PC-3 (cell line): ENCODE results near the gene FZD8. TPM values are rescaled to one million over a fixed set of nuclear protein-coding genes. Genes with fewer than 3 reads are reported as not detected.

Experiments
- ATAC-seq: fragments of 200-7000 bp; cut with Tn5 transposase; 2 replicates; pipeline ENCODE4 v1.9.1; 2020; ENCODE audit warnings: mild to moderate bottlenecking, moderate library complexity
- BruUV-seq: library from RNA; stranded (reverse); fragments of 400-500 nt; replicated peaks from 2 replicates; lab custom pipeline; 2021; lab: Mats Ljungman, UMichigan
- CTCF ChIA-PET: fragments of 300-600 bp; sonication (Branson Sonifier 250); formaldehyde crosslinking; loops from one replicate; lab custom pipeline; 2022; ENCODE audit warnings: antibody characterized with exemption; lab: Charles Lee
- POLR2A ChIA-PET: fragments of 300-600 bp; sonication (Branson Sonifier 250); formaldehyde crosslinking; loops from one replicate; lab custom pipeline; 2022; ENCODE audit warnings: antibody characterized with exemption; ENCODE audit not compliant: unreplicated experiment; lab: Charles Lee
- DNase-seq: peaks from one replicate; pipeline ENCODE4 v3.0.0-alpha.2; 2015
- H2AFZ ChIP-seq: fragments of 300-600 bp; sonication (generic); 2 replicates; pipeline ENCODE4 v1.6.0; 2016; ENCODE audit warnings: antibody characterized with exemption, low read length
- H3F3A ChIP-seq: fragments of 300-600 bp; sonication (generic); one replicate; pipeline ENCODE4 v1.6.0; 2017; ENCODE audit warnings: antibody characterized with exemption, low read length, control low read depth, mild to moderate bottlenecking; ENCODE audit not compliant: unreplicated experiment
- H3K27ac ChIP-seq: fragments of 300-600 bp; sonication (generic); 2 replicates; pipeline ENCODE4 v1.5.1; 2016; ENCODE audit warnings: mild to moderate bottlenecking, low read length
- H3K27me3 ChIP-seq: fragments of 300-600 bp; sonication (generic); 2 replicates; pipeline ENCODE4 v1.6.1; 2016; ENCODE audit warnings: low read length, mixed read lengths
- H3K36me3 ChIP-seq: fragments of 300-600 bp; sonication (generic); 2 replicates; pipeline ENCODE4 v1.6.1; 2016; ENCODE audit warnings: low read depth, mixed run types, low read length, mixed read lengths
- H3K4me1 ChIP-seq: fragments of 300-600 bp; sonication (generic); 2 replicates; pipeline ENCODE4 v1.5.1; 2016; ENCODE audit warnings: low read length; ENCODE audit not compliant: insufficient read depth
- H3K4me2 ChIP-seq: fragments of 300-600 bp; sonication (generic); 2 replicates; pipeline ENCODE4 v1.6.0; 2016; ENCODE audit warnings: low read length
- H3K4me3 ChIP-seq: fragments of 300-600 bp; sonication (generic); 2 replicates; pipeline ENCODE4 v1.5.1; 2016; ENCODE audit warnings: mild to moderate bottlenecking, low read length, mixed read lengths
- H3K79me2 ChIP-seq: fragments of 300-600 bp; sonication (generic); 2 replicates; pipeline ENCODE4 v1.6.1; 2017; ENCODE audit warnings: low read length, mixed read lengths
- H3K9ac ChIP-seq: fragments of 300-600 bp; sonication (generic); 2 replicates; pipeline ENCODE4 v1.6.0; 2016; ENCODE audit warnings: mild to moderate bottlenecking, low read length
- H3K9me2 ChIP-seq: fragments of 300-600 bp; sonication (generic); replicated peaks from 2 replicates; pipeline ENCODE4 v1.6.1; 2016; ENCODE audit warnings: mixed run types, low read length, mixed read lengths
- H3K9me3 ChIP-seq: fragments of 300-600 bp; sonication (generic); 2 replicates; pipeline ENCODE4 v1.6.1; 2016; ENCODE audit warnings: low read length, mixed read lengths
- H4K20me1 ChIP-seq: fragments of 300-600 bp; sonication (generic); 2 replicates; pipeline ENCODE4 v1.6.1; 2016; ENCODE audit warnings: low read length, mixed read lengths
- EZH2 ChIP-seq: fragments of 300-600 bp; sonication (generic); IDR thresholded peaks from one replicate; pipeline ENCODE4 v1.6.1; 2017; ENCODE audit warnings: antibody characterized with exemption, mild to moderate bottlenecking, low read length; ENCODE audit not compliant: unreplicated experiment
- EZH2phosphoT487 ChIP-seq: fragments of 300-600 bp; sonication (generic); IDR thresholded peaks from 2 replicates; pipeline ENCODE4 v1.6.1; 2018; ENCODE audit warnings: mild to moderate bottlenecking, antibody characterized with exemption, low read length, borderline replicate concordance
- intact Hi-C: fragments of 100-400 bp; cut with micrococcal nuclease; formaldehyde crosslinking; loops from 2 replicates; pipeline ENCODE4 v1.9.0; 2023
- total RNA-seq: library from RNA; depleted of rRNA; stranded (reverse); fragments of >200 nt; gene quantifications from 2 replicates; pipeline ENCODE4 v1.2.3, GENCODE V29; 2014
- TF ChIP-seq, protein P1 (sequence below): fragments of 300-600 bp; sonication (generic); conservative IDR thresholded peaks from 2 replicates; pipeline ENCODE4 v1.5.1; 2017; ENCODE audit warnings: antibody characterized with exemption, low read depth, mild to moderate bottlenecking, low read length

Gene FZD8
- total RNA-seq, 1 experiment from 2014 or later = 275 TPM

GRCh38 chr10:35684586-35684985, 42.5 kb upstream of the FZD8 start:
- CTCF ChIA-PET = interaction anchor here (0.7 kb wide), 1 partner anchor 31 kb away, joined by 4 read pairs; no protein-coding TSS in a partner anchor
- ATAC-seq = no peak
- no peaks in the 10 kb centered on the region for H3K9me3 ChIP-seq
- H2AFZ ChIP-seq = peak overlapping the region; percentile 54
- H3K4me3 ChIP-seq = no peak overlapping the region
- peak overlapping the region; percentile 66; the same call in 1 of the 2 replicates for H3K4me2 ChIP-seq
- TF ChIP-seq EZH2 (no peak), EZH2phosphoT487 (no peak)
- TF ChIP-seq, protein P1, sequence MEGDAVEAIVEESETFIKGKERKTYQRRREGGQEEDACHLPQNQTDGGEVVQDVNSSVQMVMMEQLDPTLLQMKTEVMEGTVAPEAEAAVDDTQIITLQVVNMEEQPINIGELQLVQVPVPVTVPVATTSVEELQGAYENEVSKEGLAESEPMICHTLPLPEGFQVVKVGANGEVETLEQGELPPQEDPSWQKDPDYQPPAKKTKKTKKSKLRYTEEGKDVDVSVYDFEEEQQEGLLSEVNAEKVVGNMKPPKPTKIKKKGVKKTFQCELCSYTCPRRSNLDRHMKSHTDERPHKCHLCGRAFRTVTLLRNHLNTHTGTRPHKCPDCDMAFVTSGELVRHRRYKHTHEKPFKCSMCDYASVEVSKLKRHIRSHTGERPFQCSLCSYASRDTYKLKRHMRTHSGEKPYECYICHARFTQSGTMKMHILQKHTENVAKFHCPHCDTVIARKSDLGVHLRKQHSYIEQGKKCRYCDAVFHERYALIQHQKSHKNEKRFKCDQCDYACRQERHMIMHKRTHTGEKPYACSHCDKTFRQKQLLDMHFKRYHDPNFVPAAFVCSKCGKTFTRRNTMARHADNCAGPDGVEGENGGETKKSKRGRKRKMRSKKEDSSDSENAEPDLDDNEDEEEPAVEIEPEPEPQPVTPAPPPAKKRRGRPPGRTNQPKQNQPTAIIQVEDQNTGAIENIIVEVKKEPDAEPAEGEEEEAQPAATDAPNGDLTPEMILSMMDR = no peak
- H4K20me1 ChIP-seq = no peaks in the 10 kb centered on the region
- no peaks in the 10 kb centered on the region for H3K9me2 ChIP-seq
- no peak for DNase-seq
- no peaks in the 10 kb centered on the region for H3K36me3 ChIP-seq
- H3K9ac ChIP-seq = no peak overlapping the region
- H3F3A ChIP-seq = no peaks in the 10 kb centered on the region
- POLR2A ChIA-PET = no interaction called here
- H3K79me2 ChIP-seq = no peaks in the 10 kb centered on the region
- no peak overlapping the region for H3K27ac ChIP-seq
- intact Hi-C loops = no loop called here
- H3K4me1 ChIP-seq = peaks cover 11% of the 10 kb centered on the region
- no TSS peak for BruUV-seq
- no peaks in the 10 kb centered on the region for H3K27me3 ChIP-seq

GRCh38 chr10:35675846-35676245, 33.8 kb upstream of the FZD8 start:
- BruUV-seq = no TSS peak
- Histone ChIP-seq H4K20me1 (no peaks in the 10 kb centered on the region), H3K4me1 (no peaks in the 10 kb centered on the region), H3K9ac (no peak overlapping the region), H3K4me3 (no peak overlapping the region), H3K9me2 (no peaks in the 10 kb centered on the region), H3K27ac (no peak overlapping the region), H3K4me2 (no peak overlapping the region), H3K36me3 (no peaks in the 10 kb centered on the region), H3K9me3 (no peaks in the 10 kb centered on the region), H3F3A (no peaks in the 10 kb centered on the region), H3K79me2 (no peaks in the 10 kb centered on the region), H2AFZ (no peak overlapping the region), H3K27me3 (no peaks in the 10 kb centered on the region)
- ChIA-PET CTCF (no interaction called here), POLR2A (interaction anchor here (0.6 kb wide), 1 partner anchor 80 kb away, joined by 3 read pairs; no protein-coding TSS in a partner anchor)
- intact Hi-C loops = no loop called here
- ATAC-seq (no peak), DNase-seq (no peak)
- no peak for TF ChIP-seq EZH2phosphoT487
- TF ChIP-seq, protein P1 = no peak
- no peak for TF ChIP-seq EZH2

DNA sequence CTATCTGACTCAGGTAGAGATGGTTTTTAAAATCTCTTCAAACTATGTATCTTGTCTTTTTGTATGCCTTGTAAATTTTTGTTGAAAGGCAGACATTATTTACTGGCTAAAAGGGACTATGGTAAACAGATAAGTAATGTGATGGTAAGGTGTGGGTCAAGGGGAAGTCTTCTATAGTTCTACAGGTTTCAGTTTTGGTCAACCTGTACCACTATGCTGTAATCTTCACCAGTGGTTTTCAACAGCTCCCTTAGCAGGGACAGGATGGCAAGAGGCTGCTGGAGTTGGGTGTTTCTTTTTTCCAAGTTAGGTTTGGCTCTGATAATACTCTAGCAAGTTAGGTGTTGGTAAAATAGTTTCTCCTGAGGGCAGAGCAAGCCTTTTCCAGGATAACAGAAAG, 32.7 kb upstream of the FZD8 start:
- no peaks in the 10 kb centered on the region for H3F3A ChIP-seq
- ATAC-seq (peak; percentile 19; the same call in 1 of the 2 replicates), DNase-seq (no peak)
- no TSS peak for BruUV-seq
- H3K9ac ChIP-seq = no peak overlapping the region
- H3K27ac ChIP-seq = no peak overlapping the region
- H3K9me3 ChIP-seq = no peaks in the 10 kb centered on the region
- no peak overlapping the region for H3K4me2 ChIP-seq
- no peak overlapping the region for H3K4me3 ChIP-seq
- H3K4me1 ChIP-seq = no peaks in the 10 kb centered on the region
- no peaks in the 10 kb centered on the region for H3K27me3 ChIP-seq
- CTCF ChIA-PET = no interaction called here
- H2AFZ ChIP-seq = no peak overlapping the region
- no peaks in the 10 kb centered on the region for H3K79me2 ChIP-seq
- POLR2A ChIA-PET = no interaction called here
- TF ChIP-seq, protein P1 = no peak
- TF ChIP-seq EZH2 (no peak), EZH2phosphoT487 (no peak)
- no peaks in the 10 kb centered on the region for H3K9me2 ChIP-seq
- no peaks in the 10 kb centered on the region for H4K20me1 ChIP-seq
- no peaks in the 10 kb centered on the region for H3K36me3 ChIP-seq
- intact Hi-C loops = no loop called here
